Stimulated activated CD8-positive, alpha-beta memory T cell treated with anti-CD3 and anti-CD28 coated beads, Interleukin-4, amount 100 ng/mL, for 48 hours (primary cell): ENCODE results near the gene PAGR1.
"Not testable (repeated sequence)": the region's sequence is repeated elsewhere in the genome, so short reads cannot be mapped to it uniquely, and the experiment has no call there.

Experiments used
- DNase-seq: peaks from one replicate; pipeline ENCODE4 v3.0.0-alpha.2; 2020

PAGR1 gene

DNA sequence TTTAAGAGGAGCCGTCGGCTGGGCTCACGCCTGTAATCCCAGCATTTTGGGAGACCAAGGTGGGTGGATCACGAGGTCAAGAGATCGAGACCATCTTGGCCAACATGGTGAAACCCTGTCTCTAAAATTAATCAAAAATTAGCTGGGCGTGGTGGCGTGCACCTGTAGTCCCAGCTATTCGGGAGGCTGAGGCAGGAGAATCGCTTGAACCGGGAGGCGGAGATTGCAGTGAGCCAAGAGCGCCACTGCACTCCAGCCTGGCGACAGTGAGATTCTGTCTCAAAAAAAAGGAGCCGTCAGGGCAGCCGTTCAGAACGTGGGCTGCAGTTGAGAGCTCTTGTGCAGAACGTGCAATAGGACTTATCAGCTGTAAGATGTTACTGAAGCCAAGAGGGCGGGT lies 22.8 kb upstream of the PAGR1 start:
- DNase-seq, result not testable (repeated sequence)

DNA sequence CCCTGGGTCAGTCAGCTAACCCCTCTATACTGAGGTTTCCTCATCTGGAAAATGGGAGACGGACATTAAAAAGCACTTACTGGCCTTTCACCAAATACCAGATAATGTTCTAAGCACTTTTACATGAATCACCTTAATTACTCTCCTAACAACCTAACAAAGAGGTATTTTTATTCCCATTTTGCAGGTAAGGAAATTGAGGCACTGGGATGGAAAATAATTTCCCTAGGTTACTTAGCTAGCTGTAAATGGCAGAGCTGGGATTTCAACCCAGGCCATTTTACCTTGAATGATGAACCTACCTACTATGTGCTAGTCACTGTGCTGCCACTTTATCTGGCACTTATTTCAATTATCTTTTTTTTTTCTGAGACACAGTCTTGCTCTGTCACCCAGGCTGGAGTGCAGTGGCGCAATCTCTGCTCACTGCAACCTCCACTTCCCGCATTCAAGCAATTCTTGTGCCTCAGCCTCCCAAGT lies 21.7 kb upstream of the PAGR1 start:
- no peak for DNase-seq

DNA sequence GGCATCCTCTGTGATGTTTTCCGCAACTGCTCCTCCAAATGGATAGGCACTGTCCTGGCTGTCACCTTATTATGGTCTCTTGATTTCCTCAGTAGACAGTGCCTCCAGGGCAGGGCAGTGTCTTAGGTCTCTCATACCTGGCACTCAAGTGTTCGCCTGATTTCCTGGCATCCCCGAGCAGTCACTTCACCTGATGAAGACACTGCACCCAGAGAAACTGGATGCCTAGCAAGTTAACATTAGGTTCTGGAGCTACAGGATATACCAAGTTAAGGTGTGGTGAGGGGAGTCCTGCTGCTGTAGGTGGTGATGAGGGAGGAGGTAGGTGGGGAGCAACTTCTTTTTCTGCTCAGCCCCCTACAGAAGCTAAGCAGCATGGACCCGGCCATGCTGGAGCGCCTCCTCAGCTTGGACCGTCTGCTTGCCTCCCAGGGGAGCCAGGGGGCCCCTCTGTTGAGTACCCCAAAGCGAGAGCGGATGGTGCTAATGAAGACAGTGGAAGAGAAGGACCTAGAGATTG lies 13.5 kb upstream of the PAGR1 start:
- no peak for DNase-seq

DNA sequence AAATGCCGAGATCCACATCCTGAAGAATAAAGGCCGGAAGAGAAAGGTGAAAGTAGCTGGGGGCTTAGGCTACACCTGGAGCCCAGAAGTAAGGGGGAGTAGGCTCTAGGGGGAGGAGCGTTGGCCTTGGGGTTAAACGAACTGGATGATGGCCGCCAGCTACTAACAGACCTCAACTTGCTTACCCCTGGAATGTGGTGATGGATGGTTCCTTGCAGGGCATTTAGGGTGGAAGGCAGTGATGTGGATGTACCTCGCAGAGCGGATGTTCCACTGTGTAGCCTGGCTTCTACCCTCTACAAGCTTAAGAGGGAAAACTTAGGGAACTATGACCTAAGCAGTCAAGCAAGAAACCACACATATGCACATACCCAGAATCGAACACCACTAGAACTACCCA lies 11.9 kb upstream of the PAGR1 start:
- no peak for DNase-seq

DNA sequence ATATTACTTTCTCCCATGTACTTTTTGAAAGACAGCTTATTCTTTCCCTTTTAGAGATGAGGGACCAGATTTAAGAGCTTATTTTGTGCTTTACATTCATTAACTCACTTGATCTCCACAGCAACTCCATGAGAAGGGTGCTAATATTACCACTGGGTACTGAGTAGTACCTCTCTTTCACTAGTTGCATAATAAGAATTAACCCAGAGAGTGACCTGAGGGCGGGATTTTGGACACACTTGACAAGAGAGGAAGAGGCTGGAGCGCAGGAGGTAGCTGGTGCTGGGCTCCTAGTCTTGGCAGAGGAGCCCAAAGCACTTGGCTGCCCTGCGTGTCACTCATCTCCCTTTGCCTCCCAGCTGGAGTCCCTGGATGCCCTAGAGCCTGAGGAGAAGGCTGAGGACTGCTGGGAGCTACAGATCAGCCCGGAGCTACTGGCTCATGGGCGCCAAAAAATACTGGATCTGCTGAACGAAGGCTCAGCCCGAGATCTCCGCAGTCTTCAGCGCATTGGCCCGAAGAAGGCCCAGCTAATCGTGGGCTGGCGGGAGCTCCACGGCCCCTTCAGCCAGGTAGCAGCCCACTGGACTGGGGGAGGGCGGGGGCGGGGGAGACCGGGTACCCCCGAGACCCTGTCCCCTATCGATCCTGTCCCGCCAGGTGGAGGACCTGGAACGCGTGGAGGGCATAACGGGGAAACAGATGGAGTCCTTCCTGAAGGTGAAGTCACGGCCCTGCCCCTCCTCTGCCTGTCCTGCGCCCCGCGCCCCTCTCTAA lies 11.3 kb upstream of the PAGR1 start:
- DNase-seq, result no peak

DNA sequence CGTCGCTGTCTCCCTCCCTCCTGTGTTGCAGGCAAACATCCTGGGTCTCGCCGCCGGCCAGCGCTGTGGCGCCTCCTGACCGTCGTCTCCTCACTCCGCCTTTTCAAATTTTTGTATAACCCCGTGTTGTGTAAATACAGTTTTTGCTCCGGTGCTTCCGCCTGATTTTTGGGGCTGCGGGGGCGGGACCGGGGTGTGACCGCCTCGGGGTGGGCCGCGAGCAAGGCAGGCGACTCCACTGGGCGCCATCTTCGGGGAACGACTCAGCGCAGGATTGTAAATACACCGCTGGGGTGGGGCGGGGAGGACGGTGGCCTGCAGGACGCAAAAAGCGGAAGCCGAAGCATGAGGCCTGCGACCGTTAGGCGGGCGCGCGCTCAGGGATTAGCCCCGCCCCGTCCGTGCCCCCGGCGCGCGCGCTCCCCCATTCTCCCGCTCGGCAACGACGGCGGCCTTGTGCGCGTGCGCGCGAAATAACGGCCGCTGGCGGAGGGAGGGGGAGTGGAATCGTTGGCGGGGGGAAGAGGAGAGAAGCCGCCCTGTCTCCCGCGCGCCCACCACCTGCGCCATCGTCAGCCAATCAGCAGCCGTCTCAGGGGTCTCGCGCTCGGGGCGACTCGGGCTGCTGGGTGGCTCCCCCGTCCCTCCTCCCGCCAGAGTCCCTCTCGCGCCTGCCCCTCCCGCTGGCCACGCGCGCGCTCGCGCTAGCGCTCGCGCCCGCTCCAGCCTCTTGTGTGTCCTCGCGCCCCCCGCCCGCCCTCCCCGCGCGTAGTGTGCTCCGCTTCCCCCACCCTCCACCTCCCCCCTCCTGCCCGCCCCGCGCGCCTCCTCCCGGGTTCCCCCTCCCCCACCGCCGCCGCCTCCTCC lies 10.5 kb upstream of the PAGR1 start:
- DNase-seq, result peak; percentile 98

DNA sequence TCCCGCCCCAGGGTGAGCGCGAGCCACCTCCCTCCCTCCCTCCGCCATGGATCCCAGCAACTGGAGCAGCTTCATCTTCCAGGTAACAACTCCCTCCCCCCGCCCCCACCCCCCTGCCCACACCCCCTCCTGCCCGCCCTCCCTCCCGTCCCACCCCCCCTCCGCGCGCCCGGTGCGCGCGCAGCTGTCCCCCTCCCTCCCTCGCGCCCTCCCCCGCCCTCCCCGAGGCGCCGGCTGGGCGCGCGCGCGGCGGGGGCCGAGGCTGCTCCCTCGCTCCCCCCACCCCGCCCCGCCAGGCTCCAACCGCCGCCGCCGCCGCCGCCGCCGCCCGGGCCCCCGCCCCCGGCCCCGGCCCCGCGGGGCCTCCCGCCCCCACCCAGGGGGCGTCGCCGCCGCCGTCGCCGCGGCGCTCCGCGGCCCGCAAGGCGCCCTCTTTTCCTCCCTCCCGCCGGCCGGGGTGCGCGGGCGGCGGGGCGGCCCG lies 9.8 kb upstream of the PAGR1 start, which contains the start of gene MAZ:
MAZ (plus strand) TSS at position 431 of the 481 bp plus-strand sequence. CDS start 173 bp downstream, outside the sequence.
- no peak for DNase-seq

DNA sequence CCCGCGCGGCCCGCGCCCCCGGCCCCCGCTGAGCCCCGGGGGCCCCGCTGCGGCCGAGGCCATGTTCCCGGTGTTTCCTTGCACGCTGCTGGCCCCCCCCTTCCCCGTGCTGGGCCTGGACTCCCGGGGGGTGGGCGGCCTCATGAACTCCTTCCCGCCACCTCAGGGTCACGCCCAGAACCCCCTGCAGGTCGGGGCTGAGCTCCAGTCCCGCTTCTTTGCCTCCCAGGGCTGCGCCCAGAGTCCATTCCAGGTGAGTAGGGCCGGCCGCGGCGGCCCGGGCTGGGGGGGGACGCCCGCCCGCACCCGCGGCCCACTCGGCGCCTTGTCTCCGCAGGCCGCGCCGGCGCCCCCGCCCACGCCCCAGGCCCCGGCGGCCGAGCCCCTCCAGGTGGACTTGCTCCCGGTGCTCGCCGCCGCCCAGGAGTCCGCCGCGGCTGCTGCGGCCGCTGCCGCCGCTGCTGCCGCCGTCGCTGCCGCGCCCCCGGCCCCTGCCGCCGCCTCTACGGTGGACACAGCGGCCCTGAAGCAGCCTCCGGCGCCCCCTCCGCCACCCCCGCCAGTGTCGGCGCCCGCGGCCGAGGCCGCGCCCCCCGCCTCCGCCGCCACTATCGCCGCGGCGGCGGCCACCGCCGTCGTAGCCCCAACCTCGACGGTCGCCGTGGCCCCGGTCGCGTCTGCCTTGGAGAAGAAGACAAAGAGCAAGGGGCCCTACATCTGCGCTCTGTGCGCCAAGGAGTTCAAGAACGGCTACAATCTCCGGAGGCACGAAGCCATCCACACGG lies 9.1 kb upstream of the PAGR1 start:
- DNase-seq, result peak; percentile 76

DNA sequence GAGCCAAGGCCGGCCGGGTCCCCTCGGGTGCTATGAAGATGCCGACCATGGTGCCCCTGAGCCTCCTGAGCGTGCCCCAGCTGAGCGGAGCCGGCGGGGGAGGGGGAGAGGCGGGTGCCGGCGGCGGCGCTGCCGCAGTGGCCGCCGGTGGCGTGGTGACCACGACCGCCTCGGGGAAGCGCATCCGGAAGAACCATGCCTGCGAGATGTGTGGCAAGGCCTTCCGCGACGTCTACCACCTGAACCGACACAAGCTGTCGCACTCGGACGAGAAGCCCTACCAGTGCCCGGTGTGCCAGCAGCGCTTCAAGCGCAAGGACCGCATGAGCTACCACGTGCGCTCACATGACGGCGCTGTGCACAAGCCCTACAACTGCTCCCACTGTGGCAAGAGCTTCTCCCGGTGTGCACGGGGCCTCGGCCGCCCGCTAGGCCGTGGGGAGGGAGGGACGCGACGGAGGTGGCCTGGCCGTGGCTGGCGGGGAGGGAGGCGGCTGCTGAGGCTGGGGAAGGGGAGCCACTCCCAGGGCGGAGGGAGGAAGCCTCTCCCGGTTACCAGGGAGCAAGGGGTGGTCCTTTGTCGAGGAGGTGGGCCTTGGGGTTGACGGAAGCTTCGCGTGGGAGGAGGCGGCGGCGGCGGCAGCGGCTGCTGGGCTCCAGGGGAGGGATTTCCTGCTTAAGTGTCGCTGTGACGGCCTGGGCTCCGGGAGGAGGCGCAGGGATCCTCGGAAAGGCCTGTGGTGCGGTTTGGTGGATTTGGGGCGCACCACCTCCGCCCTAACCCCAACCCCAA lies 8.3 kb upstream of the PAGR1 start:
- peak; percentile 93 for DNase-seq

DNA sequence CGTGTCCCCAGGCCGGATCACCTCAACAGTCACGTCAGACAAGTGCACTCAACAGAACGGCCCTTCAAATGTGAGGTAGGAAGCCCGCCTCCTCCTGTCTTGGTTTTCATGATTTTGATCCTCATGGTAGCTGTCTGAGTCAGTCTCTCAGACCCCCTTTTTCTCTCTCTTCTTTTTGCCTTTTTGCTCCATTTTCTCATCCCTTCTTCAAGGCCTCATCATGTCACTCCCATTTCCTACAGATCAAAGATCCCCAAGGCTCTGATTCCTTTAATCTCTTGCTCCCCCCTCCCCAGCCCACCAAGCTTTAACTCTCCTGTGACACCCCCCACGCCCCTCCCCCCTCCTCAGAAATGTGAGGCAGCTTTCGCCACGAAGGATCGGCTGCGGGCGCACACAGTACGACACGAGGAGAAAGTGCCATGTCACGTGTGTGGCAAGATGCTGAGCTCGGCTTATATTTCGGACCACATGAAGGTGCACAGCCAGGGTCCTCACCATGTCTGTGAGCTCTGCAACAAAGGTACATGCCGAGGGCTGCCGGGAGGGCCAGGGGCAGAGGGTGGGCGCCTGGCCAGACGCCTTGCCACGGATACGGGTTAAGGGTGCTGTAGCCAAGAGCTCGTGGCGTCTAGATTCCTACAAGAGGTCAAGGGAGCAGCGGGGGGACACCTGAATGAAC lies 7.6 kb upstream of the PAGR1 start:
- peak; percentile 60 for DNase-seq

DNA sequence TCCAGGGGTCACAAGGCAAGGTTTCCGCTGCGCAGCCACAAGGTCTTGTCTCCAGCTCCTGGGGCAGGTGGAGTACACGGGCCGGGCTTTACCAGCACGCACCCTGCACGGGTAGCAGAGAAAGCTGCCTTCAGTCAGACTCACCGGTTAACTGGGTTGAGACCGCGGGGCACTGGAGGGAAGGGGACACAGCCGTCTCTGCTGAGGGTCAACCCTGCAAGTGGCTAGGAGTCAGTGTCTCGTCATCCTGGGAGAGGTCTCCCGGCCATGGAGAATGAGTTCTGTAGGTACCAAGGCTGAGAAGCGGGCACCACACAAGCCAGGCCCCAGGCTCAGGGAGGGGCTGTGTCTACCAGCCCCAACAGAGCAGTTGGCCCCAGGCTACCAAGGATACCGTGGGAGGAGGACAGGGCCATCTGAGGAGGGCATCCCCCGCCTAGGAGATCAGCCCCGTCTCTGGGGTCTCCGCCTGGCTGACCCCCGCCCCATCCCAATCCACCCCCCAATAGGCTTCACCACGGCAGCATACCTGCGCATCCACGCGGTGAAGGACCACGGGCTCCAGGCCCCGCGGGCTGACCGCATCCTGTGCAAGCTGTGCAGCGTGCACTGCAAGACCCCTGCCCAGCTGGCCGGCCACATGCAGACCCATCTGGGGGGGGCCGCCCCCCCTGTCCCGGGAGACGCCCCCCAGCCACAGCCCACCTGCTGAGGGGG lies 6.8 kb upstream of the PAGR1 start:
- no peak for DNase-seq

DNA sequence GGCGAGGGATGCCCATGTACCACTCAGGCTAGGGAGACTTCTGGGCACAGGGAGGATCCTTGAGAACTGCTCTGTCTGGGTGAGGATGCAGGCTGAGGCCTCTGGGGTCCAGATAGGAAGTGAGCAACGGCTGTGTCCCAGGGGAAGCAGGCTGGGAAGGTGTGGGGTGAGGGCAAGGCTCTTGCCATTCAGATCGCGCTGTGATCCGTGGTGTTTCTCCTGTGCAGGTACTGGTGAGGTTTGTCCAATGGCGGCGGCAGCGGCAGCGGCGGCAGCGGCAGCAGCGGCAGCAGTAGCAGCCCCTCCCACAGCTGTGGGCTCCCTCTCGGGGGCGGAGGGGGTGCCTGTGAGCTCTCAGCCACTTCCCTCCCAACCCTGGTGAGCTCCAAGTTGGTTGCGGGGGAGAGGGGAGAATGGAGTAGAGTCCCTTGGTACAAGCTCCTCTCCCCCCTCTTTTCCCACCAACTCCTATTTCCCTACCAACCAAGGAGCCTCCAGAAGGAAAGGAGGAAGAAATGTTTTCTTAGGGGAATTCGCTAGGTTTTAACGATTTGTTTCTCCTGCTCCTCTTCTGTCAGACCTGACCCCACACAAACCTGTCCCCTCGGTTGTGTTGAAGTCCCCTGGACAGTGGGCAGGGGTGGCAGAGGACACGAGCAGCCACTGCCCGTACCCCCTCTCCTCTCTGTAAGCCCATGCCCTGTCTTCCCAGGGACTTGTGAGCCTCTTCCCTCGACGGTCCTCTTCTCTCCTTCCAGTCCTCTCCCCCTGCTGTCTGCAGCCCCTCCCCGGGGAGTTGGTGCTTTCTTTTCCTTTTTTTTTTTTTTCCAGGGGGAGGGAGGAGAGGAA lies 5.9 kb upstream of the PAGR1 start:
- DNase-seq, result peak; percentile 71

DNA sequence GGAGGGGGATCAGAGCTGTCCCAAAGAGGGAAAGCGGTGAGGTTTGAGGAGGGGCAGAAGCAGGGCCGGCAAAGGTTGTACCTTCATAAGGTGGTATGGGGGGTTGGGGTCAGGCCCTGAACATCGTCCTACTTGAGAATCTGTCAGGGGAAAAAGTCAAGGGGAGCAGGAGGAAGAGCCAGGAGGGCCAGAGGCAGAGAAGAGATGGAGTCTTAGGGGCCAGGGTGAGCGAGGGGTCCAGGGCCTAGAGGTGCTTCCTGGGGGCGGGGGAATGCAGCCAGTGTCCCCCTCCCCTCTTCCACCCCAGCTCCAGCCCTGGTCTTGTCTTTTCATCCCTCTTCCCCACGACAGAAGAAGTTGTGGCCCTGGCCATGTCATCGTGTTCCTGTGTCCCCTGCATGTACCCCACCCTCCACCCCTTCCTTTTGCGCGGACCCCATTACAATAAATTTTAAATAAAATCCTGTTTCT lies 5.2 kb upstream of the PAGR1 start:
- no peak for DNase-seq

DNA sequence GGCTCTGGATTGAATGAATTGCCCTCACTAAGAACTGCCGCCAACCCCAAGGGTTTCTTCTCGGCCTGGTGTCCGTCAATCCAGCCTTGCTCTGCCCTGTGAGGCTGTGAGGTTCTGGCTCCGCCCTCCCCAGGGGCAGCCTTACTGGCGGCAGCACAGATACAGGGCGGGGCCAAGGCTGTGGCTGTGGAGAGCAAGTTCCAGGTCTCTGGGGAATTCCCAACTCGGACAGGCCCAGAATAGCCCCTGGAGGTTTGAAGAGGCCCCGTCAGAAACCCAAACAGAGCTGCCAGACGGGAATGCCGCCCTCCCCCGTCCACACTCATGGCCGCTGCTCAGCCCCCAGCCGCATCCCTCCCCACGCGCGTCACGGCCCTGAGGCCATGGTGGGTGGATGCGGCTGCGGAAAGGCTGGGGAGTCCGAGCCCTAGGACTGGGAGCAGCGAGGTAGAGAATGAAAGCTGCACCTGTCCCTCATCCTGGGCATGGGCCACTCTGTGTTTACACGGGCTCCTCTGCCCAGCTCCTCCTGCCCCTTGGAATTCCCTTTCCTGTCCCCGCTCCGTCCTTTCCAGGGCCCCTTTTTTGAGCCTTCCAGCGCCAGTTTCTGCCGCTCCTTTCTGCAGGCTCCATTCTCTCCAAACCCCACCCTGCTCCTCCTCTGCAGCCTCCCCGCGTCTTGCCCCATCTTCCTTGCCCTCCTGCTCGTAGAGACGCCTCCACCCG lies 4.6 kb upstream of the PAGR1 start:
- DNase-seq, result peak; percentile 88

DNA sequence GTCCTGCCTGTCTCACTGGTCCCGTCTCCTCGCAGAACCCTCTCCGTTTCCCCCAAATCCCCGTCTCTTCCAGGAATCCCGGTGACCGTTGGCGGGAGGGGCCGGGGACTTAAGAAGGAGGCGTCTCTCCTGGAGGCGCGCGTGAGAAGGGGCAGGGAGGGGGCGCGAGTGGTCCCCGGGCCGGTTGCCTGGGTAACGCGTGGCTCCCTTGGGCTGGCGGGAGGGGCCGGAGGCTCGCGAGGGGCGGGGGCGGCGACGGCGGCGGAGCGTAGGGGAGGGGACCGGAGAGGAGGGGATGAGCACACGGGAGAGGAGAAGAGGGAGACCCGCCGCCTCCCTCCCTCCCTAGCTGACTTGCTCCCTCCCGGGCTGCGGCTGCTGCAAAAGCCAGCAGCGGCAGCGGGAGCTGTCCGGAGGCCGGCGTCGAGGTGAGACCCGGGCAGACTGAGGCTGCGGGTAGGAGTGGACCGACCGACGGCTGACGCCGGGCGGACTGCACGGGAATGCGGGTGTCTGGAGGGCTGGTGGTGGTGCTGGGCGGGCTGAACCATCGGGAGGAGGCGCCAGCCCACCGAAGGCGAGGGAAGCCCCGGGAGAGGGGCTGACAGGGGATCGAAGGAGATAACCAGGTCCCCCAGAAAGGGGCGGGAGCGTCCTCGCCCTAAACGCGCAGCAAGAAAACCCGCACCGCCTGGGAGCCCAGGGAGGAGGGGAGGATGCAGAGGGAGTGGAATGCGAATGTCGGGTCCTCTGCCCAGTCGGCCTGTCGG lies 3.9 kb upstream of the PAGR1 start, which contains the start of gene PRRT2:
PRRT2 (plus strand) TSS at position 298 of the 770 bp plus-strand sequence. CDS start 862 bp downstream, outside the sequence.
- peak; percentile 71 for DNase-seq

DNA sequence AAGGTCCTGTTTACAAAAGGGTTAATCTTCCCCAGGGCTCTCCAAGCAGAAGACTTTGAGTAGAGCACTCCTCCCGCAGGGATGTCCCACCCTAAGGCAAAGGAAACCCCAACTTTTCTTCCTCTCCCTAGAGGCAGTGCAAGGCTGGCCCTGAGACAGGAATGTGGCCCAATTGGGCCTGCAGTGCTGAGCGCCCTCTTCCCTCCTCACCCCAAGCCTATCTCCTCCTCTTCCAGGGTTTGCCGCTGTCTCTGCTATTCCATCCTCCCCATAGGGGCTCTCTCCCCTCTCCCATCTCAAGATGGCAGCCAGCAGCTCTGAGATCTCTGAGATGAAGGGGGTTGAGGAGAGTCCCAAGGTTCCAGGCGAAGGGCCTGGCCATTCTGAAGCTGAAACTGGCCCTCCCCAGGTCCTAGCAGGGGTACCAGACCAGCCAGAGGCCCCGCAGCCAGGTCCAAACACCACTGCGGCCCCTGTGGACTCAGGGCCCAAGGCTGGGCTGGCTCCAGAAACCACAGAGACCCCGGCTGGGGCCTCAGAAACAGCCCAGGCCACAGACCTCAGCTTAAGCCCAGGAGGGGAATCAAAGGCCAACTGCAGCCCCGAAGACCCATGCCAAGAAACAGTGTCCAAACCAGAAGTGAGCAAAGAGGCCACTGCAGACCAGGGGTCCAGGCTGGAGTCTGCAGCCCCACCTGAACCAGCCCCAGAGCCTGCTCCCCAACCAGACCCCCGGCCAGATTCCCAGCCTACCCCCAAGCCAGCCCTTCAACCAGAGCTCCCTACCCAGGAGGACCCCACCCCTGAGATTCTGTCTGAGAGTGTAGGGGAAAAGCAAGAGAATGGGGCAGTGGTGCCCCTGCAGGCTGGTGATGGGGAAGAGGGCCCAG lies 3.0 kb upstream of the PAGR1 start:
- no peak for DNase-seq
